GM19193 (cell line): Measurements from ENCODE around the gene POLR2H.

Experiments
- POLR2A ChIP-seq: IDR thresholded peaks from 4 replicates; pipeline ENCODE4 v1.6.1; 2011; ENCODE audit not compliant: insufficient read depth, insufficient read length; ENCODE audit errors: extremely low read depth

POLR2H gene

DNA sequence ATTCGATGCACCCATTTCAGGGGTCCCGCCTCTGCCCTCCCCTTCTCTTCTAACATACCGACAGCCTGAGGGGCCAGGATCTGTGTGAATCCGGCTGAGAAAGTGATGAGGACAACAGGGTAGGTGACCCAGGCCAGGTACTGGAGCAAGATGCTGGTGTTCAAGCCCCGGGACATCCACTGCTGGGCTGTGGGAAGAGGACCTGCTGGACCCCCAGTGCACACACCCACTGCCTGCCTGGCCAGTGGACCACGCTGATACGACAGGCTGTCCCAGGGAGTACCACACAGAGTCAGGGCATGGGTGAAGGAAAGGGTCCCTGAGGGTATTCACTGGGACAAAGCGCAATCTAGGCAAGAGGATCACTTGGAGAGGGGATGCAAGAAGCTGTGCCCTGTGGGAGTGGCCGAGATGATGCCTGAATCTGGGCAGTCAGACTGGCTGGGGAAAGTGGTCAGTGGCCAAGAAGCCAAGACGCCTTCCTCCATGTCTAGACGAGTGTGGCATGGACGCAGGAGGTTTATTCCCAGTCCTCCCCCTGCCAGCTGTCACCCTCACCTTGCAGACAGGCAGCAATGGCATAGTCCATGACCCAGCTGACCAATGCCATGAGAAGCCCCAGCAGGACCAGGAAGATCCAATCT is 3.3 kb upstream of the POLR2H start:
- no peak for TF ChIP-seq POLR2A

DNA sequence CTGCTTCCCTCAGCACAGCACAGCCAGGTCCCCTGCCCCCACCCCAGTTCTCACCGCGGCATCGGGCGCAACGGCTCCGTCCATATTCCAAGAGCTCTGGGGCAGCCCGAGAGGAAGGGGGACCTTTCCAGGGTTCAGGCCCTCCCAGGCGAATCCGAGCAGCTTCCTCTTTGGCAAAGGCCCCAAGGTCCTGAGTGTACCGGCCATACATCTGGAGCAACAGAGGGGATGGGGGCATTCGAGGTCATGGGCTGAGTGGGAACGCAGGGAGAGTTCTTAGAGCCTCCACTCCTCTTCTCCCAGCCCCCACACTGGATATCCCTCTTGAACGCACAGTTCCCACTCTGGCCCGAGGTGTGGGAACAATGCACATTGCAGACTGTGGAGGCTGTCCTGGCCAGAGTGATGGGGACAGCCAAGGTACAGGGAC is 2.6 kb upstream of the POLR2H start:
- no peak for TF ChIP-seq POLR2A

DNA sequence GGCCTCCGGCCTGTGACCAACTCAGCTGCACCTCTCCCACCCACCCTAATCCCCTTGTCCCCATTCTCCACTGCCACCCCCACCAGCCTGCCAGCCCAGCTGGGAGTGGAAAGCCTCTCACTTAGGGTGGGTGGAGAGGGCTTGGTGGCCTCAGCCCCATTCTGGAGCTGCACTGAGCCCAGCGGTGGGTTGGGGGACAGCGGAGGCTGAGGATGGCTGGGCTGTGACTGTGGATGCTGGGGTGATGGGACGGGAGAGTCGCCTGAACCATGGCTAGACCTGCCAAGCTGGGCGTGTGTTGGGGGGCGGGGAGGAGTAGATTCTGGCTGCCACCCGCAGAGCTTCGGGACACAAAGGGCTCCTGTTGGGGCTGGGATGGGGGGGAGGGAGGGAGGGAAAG is 1.9 kb upstream of the POLR2H start:
- TF ChIP-seq POLR2A, result no peak

DNA sequence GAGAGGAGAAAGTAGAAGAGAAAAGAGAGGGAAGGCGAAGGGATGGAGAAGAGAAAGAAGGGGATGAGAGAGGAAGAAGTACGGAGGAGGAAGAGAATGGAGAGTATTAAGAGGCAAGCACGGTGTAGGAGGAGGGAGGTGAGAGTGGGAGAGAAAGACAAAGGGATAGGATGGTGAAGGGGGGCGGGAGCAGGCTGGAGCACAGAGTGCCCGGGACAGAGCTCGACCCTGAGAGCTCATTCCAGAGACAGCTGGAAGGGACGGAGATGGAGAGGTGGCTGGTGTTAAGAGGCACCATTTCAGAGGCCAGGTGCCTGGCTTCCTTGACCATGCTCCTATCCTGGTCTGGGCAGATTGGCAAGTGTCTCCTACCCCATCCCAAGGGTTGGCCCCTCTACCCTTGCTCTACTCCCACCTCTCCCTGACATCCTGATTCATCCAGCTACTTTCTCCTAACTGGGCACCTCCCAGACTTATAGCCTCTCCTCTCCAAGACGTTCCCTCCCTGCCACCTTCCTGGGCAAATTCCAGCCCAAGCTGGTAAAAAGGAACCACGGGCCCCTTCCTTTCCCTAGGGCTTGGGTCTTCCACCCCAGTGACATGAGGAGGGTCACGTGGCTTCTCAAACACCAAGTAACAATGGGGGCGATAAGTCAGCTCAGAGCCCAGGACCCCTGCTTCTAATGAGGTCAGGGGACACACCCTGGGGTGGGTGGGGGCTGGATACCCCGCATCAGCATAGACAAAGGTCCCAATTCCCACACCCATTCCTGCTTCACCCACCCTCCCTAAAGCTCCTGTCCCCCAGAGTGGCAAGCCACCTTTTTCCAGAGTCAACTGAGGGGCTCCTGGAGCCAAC is 1.2 kb upstream of the POLR2H start:
- no peak for TF ChIP-seq POLR2A

DNA sequence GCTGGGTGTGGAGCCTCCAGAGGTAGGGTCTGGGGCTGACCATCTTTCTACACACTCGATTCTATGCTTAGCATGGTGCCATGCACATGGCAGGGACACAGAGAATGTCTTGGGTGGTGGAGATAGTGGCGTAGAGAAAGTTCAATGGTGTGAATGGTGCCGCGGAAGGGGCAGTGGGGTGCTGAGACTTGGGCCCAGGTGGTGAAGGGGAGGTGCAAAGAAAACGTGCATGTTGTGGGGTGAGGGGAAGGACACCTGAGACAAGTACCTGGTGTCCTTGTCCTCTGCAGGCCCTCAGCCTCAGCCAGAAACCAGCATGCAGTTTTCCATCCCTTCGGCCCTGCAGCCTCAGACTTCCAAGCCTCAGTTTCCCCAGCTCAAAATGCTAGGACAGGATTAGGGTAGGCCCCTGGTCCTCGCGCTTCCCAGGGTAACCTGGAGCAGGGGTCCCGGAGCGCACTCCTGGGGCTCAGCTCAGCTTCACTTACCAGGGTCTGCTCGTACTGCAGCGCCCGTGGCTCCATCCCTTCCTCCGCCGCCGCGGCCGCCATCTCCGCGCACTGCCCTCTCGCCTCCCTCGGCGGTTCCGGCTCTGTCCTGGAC is 480 bp upstream of the POLR2H start:
- TF ChIP-seq POLR2A, result no peak

DNA sequence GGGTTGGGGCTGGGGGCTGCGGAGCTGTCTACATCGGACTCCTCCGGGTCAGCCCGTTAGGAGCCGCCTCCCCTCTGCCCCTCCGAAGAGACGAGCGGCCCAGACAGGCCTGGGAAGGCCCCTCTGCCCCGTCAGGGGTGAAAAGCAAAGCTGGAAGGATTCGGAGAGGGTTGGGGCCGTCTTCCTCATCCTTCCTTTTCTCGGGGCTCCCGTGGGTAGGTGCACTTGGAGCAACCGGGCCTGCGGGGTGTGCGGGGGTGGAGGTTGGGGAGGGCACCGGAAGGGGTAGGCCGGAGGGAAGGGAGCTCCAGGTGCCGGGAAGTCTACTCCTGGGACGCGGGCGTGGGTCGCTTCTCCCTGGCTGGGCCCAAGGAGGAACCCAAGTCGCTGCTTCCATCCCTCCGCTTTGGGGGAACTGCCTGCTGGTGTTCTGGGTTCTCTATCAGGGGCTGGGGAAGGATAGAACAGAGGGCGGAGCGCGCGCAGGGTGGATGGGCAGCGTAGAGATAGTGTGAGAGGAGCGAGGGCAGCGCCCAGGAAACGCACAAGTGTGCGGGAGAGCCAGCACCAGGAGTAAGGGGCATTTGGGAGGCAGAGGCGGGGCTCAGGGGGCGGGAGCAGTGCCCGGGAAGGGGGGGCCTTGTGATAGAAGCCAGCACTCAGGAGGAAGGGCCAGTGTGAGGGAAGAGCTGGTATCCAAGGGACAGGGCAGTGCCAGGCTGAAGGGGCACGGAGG is 590 bp downstream of the POLR2H start:
- TF ChIP-seq POLR2A, result no peak

DNA sequence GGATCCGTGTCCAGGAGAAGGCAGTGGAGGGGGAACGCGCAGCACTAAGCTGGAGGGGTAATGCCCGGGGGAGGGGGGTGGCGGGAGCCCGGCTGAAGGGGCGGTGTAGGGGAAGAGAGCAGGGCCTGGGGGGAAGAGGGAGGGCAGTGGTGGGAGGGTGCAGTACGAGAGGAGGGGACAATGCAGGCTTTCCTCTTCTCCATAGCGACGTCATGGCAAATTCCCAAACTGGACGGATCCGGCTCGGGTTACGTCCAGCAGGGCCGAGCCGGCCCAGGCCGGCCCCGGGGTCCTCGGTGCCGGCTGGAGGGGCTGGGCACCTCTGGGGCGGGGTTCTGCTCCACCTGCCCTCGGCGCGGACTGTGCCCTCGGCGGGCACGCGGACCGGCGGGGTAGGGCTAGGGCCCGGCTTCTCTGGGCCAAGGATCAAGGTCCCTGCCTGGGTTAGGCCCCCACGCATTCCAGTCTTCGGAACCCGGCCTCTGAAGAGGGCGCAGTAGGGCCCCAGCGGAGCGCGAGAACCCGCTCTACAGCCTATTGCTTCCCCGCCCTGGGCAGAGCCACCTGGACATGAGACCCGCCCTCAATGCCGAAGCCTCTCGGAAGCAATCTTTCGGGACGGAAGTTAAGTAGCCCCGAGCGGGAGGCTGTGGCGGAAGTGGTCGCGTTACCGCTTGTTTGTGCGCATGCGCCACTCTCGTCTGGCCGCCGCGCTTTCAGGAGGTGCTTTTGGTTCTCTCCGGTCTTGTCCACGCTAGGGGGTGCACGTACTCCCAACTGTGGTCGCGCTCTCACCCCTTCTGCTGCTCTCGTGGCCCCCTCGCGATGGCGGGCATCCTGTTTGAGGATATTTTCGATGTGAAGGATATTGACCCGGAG is 1.4 kb downstream of the POLR2H start:
- peak; percentile 79 for TF ChIP-seq POLR2A

DNA sequence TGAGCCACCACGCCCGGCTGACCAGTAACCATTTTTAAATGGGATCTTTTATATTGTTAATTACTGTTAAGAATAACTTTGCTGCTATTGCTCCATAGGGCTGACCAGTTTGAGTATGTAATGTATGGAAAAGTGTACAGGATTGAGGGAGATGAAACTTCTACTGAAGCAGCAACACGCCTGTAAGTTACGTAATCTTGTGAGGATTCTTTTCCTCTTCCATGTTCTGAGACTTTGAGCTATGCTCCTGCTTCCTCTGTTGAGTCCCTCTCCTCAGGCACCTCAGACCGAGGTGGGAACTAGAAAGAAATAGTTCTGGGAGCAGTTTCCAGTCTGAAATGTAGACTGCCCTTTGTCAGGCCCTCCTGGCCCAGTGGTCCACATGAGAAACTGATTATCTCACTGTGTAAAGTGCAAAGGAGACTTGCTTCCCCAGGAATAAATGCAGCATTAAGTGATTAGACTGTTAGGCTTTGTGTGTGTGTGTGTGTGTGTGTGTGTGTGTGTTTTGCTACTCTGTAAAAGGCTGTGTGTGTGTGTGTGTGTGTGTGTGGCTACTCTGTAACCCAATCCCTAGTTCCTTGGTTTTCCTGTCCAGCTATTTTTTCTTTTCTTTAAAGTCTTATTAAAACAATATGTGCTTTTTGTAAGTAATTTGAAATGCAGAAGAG is 5.2 kb downstream of the POLR2H start:
- TF ChIP-seq POLR2A, result no peak

DNA sequence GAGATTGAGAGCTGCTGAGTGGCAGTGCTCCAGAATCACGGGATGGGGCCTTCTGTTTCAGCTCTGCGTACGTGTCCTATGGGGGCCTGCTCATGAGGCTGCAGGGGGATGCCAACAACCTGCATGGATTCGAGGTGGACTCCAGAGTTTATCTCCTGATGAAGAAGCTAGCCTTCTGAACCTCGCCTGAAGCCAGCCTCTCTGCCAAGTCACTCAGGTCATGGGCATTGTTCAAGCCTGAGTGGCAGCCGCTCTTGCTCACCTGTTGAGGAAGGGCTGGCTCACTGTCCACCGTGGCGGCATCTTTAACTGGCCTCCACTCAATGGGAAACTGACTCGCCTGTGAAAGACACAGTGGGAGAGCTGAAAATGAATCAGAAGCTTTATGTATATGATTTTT is 6.6 kb downstream of the POLR2H start:
- no peak for TF ChIP-seq POLR2A

DNA sequence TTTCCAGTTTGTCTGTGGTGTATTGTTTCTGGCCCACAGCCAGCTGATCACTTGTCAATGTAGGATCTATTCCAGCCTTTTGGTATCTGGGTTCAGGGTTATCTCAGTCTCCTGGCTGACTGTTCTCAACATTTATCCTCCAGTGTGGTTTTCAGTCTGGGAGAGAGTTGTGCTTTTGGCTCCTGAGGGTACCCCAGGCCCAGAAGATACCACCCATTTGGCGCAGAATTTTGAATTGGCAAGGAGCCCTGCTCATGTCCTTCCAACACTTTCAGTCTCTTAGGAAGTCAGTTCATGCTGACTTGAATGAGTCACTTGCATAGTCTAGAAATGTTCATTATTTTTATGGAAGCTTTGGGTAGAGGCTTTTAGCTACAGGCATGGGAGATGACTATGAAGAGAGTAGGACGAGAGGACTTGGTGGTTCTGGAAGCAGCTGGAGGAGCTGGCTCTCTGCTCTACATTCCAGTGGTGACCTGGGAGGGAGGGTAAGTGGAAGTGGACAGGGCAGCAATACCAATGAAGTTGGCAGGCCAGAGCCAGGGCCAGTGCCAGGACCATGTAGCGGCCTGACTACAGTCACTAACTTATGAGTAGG is 7.2 kb downstream of the POLR2H start:
- TF ChIP-seq POLR2A, result no peak

DNA sequence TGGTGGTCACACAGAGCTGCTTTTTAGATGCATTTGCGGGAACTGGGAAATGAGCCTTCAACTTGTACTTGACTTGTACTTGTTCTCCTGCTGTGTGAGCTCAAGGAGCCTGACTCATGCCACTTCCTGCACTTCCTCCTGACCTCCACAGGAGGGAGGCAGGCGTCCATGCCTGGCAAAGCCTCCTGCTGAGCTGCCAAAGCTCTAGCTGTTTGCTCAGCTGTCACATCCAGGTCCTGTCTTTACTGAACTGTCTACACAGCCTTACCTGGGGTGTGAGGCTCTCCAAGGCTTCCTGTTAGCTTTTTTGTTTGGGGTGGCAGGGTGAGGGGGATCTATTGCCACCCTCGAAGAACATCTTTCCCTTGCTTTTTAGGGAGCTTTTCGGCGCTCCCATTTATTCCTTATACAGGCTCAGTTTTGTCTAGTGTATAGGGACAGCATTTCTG is 10.1 kb downstream of the POLR2H start:
- no peak for TF ChIP-seq POLR2A

DNA sequence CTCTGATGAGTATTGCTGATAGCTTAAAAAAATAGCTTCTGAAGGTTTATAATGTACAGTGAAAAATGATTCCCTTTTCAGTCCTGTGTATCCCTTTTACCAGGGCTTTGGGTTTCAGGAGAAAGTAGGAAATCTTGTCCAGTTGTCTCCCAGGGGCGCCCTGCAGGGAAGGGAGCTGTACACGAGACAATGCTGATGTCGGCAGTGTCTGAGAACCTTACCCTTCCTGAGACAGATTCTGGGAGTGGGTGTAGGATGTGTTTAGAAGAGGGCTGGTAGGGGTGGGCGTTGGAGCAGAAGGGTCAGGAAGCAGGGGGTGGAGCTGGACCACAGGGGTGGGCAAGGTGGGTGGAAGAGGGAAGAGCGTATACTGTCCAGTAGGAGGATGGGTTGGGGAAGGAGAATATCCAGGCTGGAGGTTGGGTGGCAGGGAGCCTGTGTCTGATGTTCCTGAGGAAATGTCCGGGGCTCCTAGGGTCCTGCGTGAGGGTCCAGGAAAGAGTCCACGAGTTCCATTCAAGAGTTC is 10.8 kb downstream of the POLR2H start:
- no peak for TF ChIP-seq POLR2A

DNA sequence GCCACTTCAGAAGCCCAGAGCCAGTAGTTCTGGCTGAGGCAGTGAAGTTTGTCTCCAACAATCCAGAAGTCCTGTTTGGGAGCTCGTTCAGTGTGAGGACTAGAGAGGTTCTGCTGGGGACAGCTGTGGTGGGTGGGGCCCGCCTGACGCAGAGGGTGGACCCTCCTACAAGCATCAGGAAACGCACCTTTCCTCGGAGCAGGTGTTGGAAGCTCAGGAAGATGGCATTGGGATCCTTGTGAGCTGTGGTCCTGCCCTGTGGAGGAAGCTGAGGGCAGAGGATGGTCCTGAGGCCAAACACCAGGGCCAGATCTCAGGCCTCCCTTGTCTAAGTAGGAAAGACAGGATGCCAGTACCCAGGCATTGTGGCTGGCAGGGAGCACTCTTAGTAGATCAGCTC is 11.4 kb downstream of the POLR2H start:
- TF ChIP-seq POLR2A, result no peak
